ENCODE results near the gene TATDN2. TPM values are rescaled to one million over a fixed set of nuclear protein-coding genes. Genes with fewer than 3 reads are reported as not detected.

The TATDN2 gene
- total and polyA plus RNA-seq, 2 donors (not counting 3 experiments of a cell fraction or from before 2014, with no cell fraction given): 10.7 to 26.8 TPM

GRCh38 chr3:10285272-10286132, 37.2 kb downstream of the TATDN2 start:
- no peak overlapping the region for H2AFZ ChIP-seq (ENCODE audit: low read depth, low read length)
- BruUV-seq (replicated peaks): no TSS peak
- dilution Hi-C loops (cut with MboI; ENCODE audit: extremely low pct_ligation_motif_present, low sequenced_read_pairs) (no loop called here), intact Hi-C loops (cut with micrococcal nuclease) (no loop called here)
- TF ChIP-seq POLR2A (IDR thresholded peaks at IDR 0.05; ENCODE audit: low read depth, low read length) (no peak), POLR2AphosphoS5 (IDR thresholded peaks at IDR 0.05; ENCODE audit: insufficient read depth, low read depth, low read length) (no peak), EZH2 (IDR thresholded peaks at IDR 0.05; ENCODE audit: borderline replicate concordance, low read depth, low read length, severe bottlenecking) (no peak), CTCF (IDR thresholded peaks at IDR 0.05; ENCODE audit: extremely low read depth in 1 of 2, insufficient read depth in 1 of 2, low read depth in 1 of 2, low read length in 2 of 2) (no peak), JUN (IDR thresholded peaks at IDR 0.05; ENCODE audit: borderline replicate concordance, insufficient read depth, insufficient read length, low read depth) (no peak), FOS (IDR thresholded peaks at IDR 0.05; ENCODE audit: borderline replicate concordance, insufficient read depth, low read length) (no peak), GATA2 (IDR thresholded peaks at IDR 0.05; ENCODE audit: insufficient read depth, insufficient read length, low read depth, low read length) (no peak), MYC (IDR thresholded peaks at IDR 0.05; ENCODE audit: low read depth, low read length) (no peak)
- TF ChIP-seq, protein P1, sequence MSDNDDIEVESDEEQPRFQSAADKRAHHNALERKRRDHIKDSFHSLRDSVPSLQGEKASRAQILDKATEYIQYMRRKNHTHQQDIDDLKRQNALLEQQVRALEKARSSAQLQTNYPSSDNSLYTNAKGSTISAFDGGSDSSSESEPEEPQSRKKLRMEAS (IDR thresholded peaks at IDR 0.05; ENCODE audit: insufficient read depth, insufficient read length): no peak
- no peaks in the 10 kb centered on the region for H3K9me1 ChIP-seq (replicated peaks; ENCODE audit: control insufficient read depth, extremely low read depth, insufficient read depth, low read length)
- H3K4me1 ChIP-seq (ENCODE audit: control insufficient read depth, extremely low read depth, insufficient read depth, low read length): no peaks in the 10 kb centered on the region
- no peaks in the 10 kb centered on the region for H4K20me1 ChIP-seq (replicated peaks; ENCODE audit: control insufficient read depth, extremely low read depth, insufficient read depth, low read length)
- H3K27me3 ChIP-seq (ENCODE audit: control insufficient read depth in 2 of 2, insufficient read depth in 2 of 2, low read length in 2 of 2): no peaks in the 10 kb centered on the region
- DNase-seq (ENCODE audit: low read depth, low spot score) (no peak), FAIRE-seq (no peak)
- H3K79me2 ChIP-seq (ENCODE audit: control insufficient read depth, insufficient read depth, low read length): no peaks in the 10 kb centered on the region
- H3K9me3 ChIP-seq (replicated peaks; ENCODE audit: control insufficient read depth, insufficient read depth, low read length): no peaks in the 10 kb centered on the region
- ChIA-PET POLR2A (no interaction called here), CTCF (interaction anchor here (1.5 kb wide), 1 partner anchor 144 kb away, joined by 3 read pairs; the partner anchor contains the start of gene VHL)
- no peak overlapping the region for H3K27ac ChIP-seq (ENCODE audit: insufficient read depth, low read depth, low read length)
- no peak overlapping the region for H3K9ac ChIP-seq (replicated peaks; ENCODE audit: extremely low read depth, insufficient read depth, low read length)
- no peak overlapping the region for H3K4me2 ChIP-seq (ENCODE audit: insufficient read depth, low read length)
- H3K36me3 ChIP-seq (ENCODE audit: control insufficient read depth in 2 of 2, extremely low read depth in 1 of 2, insufficient read depth in 2 of 2, low read length in 2 of 2): peaks cover 0 to 3% of the 10 kb centered on the region in 2 experiments
- H3K4me3 ChIP-seq (replicated peaks in 1 of 3; ENCODE audit: insufficient read depth in 1 of 3, low read depth in 1 of 3, low read length in 3 of 3): no peak overlapping the region
